Measurements from ENCODE around the gene OTOGL.

DNA sequence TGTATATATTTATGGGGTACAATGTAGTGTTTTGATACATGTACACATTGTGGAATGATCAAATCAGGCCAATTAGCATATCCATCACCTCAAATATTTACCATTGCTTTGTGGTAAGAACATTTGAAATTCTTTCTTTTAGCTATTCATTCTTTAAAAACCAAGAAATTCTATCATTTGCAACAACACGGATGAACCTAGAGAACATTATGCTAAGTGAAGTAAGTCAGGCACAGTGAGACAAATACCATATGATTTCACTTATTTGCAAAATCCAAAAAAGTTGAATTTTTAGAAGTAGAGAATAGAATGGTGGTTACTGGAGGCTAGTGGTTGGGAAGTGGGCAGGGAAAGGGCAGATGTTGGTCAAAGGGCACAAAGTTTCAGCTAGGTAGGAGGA, 215.4 kb downstream of the OTOGL start:
- TF ChIP-seq POLR2AphosphoS5 (IDR thresholded peaks at IDR 0.05; ENCODE audit: low read depth, low read length) (no peak), YY1 (IDR thresholded peaks at IDR 0.05; ENCODE audit: low read depth) (no peak), GABPA (IDR thresholded peaks at IDR 0.05; ENCODE audit: low read depth) (no peak), EP300 (IDR thresholded peaks at IDR 0.05; ENCODE audit: borderline replicate concordance in 1 of 2, low read depth in 1 of 2, low read length in 1 of 2) (no peak), SIN3A (IDR thresholded peaks at IDR 0.05; ENCODE audit: borderline replicate concordance, low read depth, low read length) (no peak), JUND (IDR thresholded peaks at IDR 0.05) (no peak), FOXM1 (IDR thresholded peaks at IDR 0.05; ENCODE audit: low read depth) (no peak)
- TF ChIP-seq, protein P1, sequence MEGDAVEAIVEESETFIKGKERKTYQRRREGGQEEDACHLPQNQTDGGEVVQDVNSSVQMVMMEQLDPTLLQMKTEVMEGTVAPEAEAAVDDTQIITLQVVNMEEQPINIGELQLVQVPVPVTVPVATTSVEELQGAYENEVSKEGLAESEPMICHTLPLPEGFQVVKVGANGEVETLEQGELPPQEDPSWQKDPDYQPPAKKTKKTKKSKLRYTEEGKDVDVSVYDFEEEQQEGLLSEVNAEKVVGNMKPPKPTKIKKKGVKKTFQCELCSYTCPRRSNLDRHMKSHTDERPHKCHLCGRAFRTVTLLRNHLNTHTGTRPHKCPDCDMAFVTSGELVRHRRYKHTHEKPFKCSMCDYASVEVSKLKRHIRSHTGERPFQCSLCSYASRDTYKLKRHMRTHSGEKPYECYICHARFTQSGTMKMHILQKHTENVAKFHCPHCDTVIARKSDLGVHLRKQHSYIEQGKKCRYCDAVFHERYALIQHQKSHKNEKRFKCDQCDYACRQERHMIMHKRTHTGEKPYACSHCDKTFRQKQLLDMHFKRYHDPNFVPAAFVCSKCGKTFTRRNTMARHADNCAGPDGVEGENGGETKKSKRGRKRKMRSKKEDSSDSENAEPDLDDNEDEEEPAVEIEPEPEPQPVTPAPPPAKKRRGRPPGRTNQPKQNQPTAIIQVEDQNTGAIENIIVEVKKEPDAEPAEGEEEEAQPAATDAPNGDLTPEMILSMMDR (IDR thresholded peaks at IDR 0.05): no peak
